Liver (tissue), 9 donors: Measurements from ENCODE around the gene CRISP1. TPM values are rescaled to one million over a fixed set of nuclear protein-coding genes. Genes with fewer than 3 reads are reported as not detected.
"Not testable (repeated sequence)": the region's sequence is repeated elsewhere in the genome, so short reads cannot be mapped to it uniquely, and the experiment has no call there.

Experiments
- DNase-seq: peaks from one replicate; pipeline ENCODE4 v3.0.0-alpha.2; 2017; ENCODE audit warnings: low spot score
- H3K27ac ChIP-seq, 2 donors: one replicate each; pipeline ENCODE4 v1.7.0; 2013; ENCODE audit warnings: inconsistent platforms in 2 of 2, low read length in 2 of 2, control low read depth in 1 of 2, low read depth in 1 of 2, mild to moderate bottlenecking in 1 of 2
- H3K27me3 ChIP-seq, 4 donors: one replicate each; pipeline versions ENCODE4 v1.6.1 to v1.7.0; 2013; ENCODE audit warnings: low read length in 3 of 4, inconsistent platforms in 1 of 4, mild to moderate bottlenecking in 1 of 4, moderate library complexity in 1 of 4; ENCODE audit not compliant: control insufficient read depth in 4 of 4, insufficient read depth in 4 of 4
- H3K36me3 ChIP-seq, 4 donors: one replicate each; pipeline versions ENCODE4 v1.6.1 to v1.7.0; 2013; ENCODE audit warnings: low read length in 3 of 4, mild to moderate bottlenecking in 3 of 4, low read depth in 1 of 4, moderate library complexity in 1 of 4; ENCODE audit not compliant: control insufficient read depth in 4 of 4, insufficient read depth in 3 of 4
- H3K4me1 ChIP-seq, 4 donors: one replicate each; pipeline versions ENCODE4 v1.6.1 to v1.7.0; 2013; ENCODE audit warnings: low read length in 3 of 4, mild to moderate bottlenecking in 3 of 4, moderate library complexity in 1 of 4; ENCODE audit not compliant: control insufficient read depth in 4 of 4, insufficient read depth in 4 of 4
- H3K4me3 ChIP-seq, 3 donors: one replicate each; pipeline versions ENCODE4 v1.6.1 to v1.7.0; 2013; ENCODE audit warnings: low read length in 3 of 3, control low read depth in 1 of 3, low read depth in 1 of 3, mild to moderate bottlenecking in 1 of 3
- H3K9ac ChIP-seq, 2 donors: one replicate each; pipeline ENCODE4 v1.7.0; 2013; ENCODE audit warnings: low read length in 2 of 2, mild to moderate bottlenecking in 2 of 2, moderate library complexity in 2 of 2, control low read depth in 1 of 2, low read depth in 1 of 2
- H3K9me3 ChIP-seq, 4 donors: one replicate each; pipeline versions ENCODE4 v1.6.1 to v1.7.0; 2013; ENCODE audit warnings: low read length in 3 of 4; ENCODE audit not compliant: control insufficient read depth in 4 of 4
- CTCF ChIP-seq: fragments of 150-350 bp; IDR thresholded peaks from 2 replicates; pipeline ENCODE4 v1.5.1; 2017; ENCODE audit warnings: improper control_type of control experiment, low read depth, low read length; ENCODE audit not compliant: missing input control
- EGR1 ChIP-seq, 2 donors: IDR thresholded peaks; 2 replicates each; pipeline ENCODE4 v1.6.1; 2016 to 2018; ENCODE audit warnings: antibody characterized with exemption in 2 of 2, low read depth in 2 of 2
- FOXA2 ChIP-seq: IDR thresholded peaks from 2 replicates; pipeline ENCODE4 v1.6.1; 2016; ENCODE audit warnings: antibody characterized with exemption
- HNF4A ChIP-seq, 2 donors: conservative IDR thresholded peaks; 2 replicates each; pipeline ENCODE4 v1.6.1; 2016; ENCODE audit warnings: antibody characterized with exemption in 2 of 2, mild to moderate bottlenecking in 2 of 2
- HNF4G ChIP-seq: IDR thresholded peaks from 2 replicates; pipeline ENCODE4 v1.6.1; 2016; ENCODE audit warnings: antibody characterized with exemption
- JUND ChIP-seq, 2 donors: IDR thresholded peaks; 2 replicates each; pipeline ENCODE4 v1.6.1; 2016; ENCODE audit warnings: antibody characterized with exemption in 2 of 2
- MAX ChIP-seq: IDR thresholded peaks from 2 replicates; pipeline ENCODE4 v1.6.1; 2016; ENCODE audit warnings: antibody characterized with exemption
- REST ChIP-seq: IDR thresholded peaks from 2 replicates; pipeline ENCODE4 v1.6.1; 2016; ENCODE audit warnings: antibody characterized with exemption, mild to moderate bottlenecking
- RXRA ChIP-seq, 2 donors: IDR thresholded peaks; 2 replicates each; pipeline ENCODE4 v1.6.1; 2017 to 2018; ENCODE audit warnings: antibody characterized with exemption in 2 of 2, mild to moderate bottlenecking in 1 of 2
- SP1 ChIP-seq: IDR thresholded peaks from 2 replicates; pipeline ENCODE4 v1.6.1; 2018; ENCODE audit warnings: antibody characterized with exemption, mild to moderate bottlenecking
- TAF1 ChIP-seq: conservative IDR thresholded peaks from 2 replicates; pipeline ENCODE4 v1.6.1; 2016; ENCODE audit warnings: antibody characterized with exemption, mild to moderate bottlenecking
- YY1 ChIP-seq: IDR thresholded peaks from 2 replicates; pipeline ENCODE4 v1.6.1; 2016; ENCODE audit warnings: antibody characterized with exemption, mild to moderate bottlenecking
- WGBS: extraction: QIAGEN DNeasy Blood & Tissue Kit; methylation state at CpG from one replicate; pipeline ENCODE4 v1.1.7; 2013; 5-methylcytosine and 5-hydroxymethylcytosine counted together
- polyA plus RNA-seq, 2 donors: library from polyadenylated mRNA; stranded (reverse) in 1 of 2; unstranded in 1 of 2; fragments of 200-250 nt in 1 of 2; fragments of >200 nt in 1 of 2; fragmentation: Nextera tagmentation in 1 of 2; extraction: Ambion mirVana in 1 of 2; gene quantifications; one replicate each; pipeline versions ENCODE4 v1.2.1 to v1.2.3, GENCODE V29; 2013 to 2015
- total RNA-seq, 2 donors: library from RNA; depleted of rRNA; stranded (reverse); fragments of >200 nt; gene quantifications; one replicate each; pipeline ENCODE4 v1.2.3, GENCODE V29; 2014
- TF ChIP-seq, protein P1 (sequence below): IDR thresholded peaks from 2 replicates; pipeline ENCODE4 v1.6.1; 2016; ENCODE audit warnings: antibody characterized with exemption
- donor health status: healthy.
- donor health status: healthy.
- donor health status: healthy.
- donor health status: healthy.
- donor health status: healthy.

Gene CRISP1
- total and polyA plus RNA-seq, 4 donors, result not detected

DNA sequence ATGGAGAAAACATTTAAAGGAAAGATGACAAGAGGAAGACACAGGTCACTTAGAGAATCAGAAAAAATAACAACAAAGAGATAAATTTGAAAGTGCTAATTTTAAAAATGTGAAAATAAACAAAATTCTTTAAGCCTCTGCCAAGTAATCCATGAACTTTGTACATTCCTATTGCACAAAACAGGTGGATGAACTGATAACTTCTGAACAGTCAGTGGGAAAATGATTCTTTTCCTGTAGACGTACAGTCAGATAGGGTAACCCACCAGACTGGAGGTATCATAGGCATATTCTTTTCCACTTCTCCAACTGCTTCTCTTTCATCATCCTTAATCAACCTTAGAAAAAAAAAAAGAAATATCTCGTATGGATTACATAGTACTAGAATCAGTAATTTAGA is 36.5 kb upstream of the CRISP1 start:
- TF ChIP-seq JUND (IDR thresholded peaks at IDR 0.05), result no peak
- no peak for TF ChIP-seq EGR1 (IDR thresholded peaks at IDR 0.05; ENCODE audit: low read depth in 2 of 2)
- TF ChIP-seq MAX, result no peak
- TF ChIP-seq RXRA (IDR thresholded peaks at IDR 0.05), result peak in 1 of 2 donors; percentile 24
- no peak for TF ChIP-seq FOXA2
- TF ChIP-seq HNF4A (conservative IDR thresholded peaks at IDR 0.05), result peak; percentile 64
- TF ChIP-seq SP1, result no peak
- Histone ChIP-seq H3K9me3 (no peaks in the 10 kb centered on the region), H3K9ac (no peak overlapping the region), H3K27me3 (no peaks in the 10 kb centered on the region), H3K36me3 (no peaks in the 10 kb centered on the region), H3K4me3 (no peak overlapping the region), H3K27ac (no peak overlapping the region), H3K4me1 (peaks cover 0 to 8% (median 0%) of the 10 kb centered on the region in 4 donors)
- 25% methylated on average over 2 of the region's 2 CpGs for WGBS
- DNase-seq, result no peak

DNA sequence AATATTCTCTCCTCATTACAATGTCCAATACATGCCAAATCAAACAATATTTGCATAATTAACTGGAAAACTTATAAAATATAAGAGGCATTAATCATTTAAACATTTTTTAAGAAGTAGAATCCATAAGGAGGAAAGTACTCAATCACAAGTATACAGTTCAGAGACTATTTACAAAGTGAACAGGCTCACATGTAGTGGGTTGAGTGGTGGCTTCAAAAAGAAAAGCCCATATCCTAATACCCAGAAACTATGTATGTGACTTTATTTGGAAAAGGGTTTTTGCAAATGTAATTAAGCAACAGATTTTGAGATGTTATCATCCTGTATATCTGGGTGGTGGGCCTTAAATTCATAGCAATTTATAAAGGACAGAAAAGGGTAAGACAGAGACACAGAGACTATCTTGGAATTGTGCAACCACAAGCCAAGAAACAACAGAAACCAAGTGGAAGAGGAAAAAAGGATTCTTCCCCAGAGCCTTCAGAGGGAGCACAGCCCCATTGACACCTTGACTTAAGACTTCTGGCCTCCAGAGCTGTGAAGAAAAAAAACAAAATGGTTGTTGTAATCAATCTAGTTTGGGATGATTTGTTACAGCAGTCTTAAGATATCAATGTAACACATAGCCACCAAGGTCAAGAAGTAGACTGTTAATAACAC is 32.7 kb upstream of the CRISP1 start:
- H3K9ac ChIP-seq, result no peak overlapping the region
- no peaks in the 10 kb centered on the region for H3K27me3 ChIP-seq
- H3K27ac ChIP-seq, result no peak overlapping the region
- H3K36me3 ChIP-seq, result no peaks in the 10 kb centered on the region
- no peaks in the 10 kb centered on the region for H3K9me3 ChIP-seq
- peaks cover 0 to 8% (median 0%) of the 10 kb centered on the region in 4 donors for H3K4me1 ChIP-seq
- no peak overlapping the region for H3K4me3 ChIP-seq
- TF ChIP-seq JUND (IDR thresholded peaks at IDR 0.05) (no peak), YY1 (no peak), EGR1 (IDR thresholded peaks at IDR 0.05; ENCODE audit: low read depth in 2 of 2) (no peak), FOXA2 (no peak), TAF1 (no peak), CTCF (no peak), REST (no peak), MAX (no peak), SP1 (no peak), HNF4A (conservative IDR thresholded peaks at IDR 0.05) (no peak), HNF4G (no peak)
- TF ChIP-seq, protein P1, sequence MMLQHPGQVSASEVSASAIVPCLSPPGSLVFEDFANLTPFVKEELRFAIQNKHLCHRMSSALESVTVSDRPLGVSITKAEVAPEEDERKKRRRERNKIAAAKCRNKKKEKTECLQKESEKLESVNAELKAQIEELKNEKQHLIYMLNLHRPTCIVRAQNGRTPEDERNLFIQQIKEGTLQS, result no peak
- no peak for DNase-seq

DNA sequence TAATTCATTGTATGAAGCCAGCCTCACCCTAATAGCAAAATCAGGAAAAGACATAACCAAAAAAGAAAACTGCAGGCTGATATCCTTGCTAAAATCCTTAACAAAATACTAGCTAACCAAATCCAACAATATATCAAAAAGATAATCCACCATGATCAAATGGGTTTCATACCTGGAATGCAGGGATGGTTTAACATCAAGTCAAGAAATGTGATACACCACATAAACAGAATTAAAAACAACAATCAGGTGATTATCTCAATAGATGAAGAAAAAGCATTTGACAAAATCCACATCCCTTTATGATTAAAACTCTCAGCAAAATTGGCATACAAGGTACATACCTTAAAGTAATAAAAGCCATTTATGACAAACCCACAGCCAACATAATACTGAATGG is 29.2 kb upstream of the CRISP1 start:
- H3K4me1 ChIP-seq, H3K36me3 ChIP-seq, H3K27me3 ChIP-seq, H3K27ac ChIP-seq, H3K4me3 ChIP-seq, H3K9ac ChIP-seq, H3K9me3 ChIP-seq, DNase-seq: not testable (repeated sequence)
